ENCODE data around the gene LAIR1. TPM values are rescaled to one million over a fixed set of nuclear protein-coding genes. Genes with fewer than 3 reads are reported as not detected.
"Not testable (repeated sequence)": the region's sequence is repeated elsewhere in the genome, so short reads cannot be mapped to it uniquely, and the experiment has no call there.

LAIR1 gene
- total RNA-seq, 1 donor, result 40.7 TPM

DNA sequence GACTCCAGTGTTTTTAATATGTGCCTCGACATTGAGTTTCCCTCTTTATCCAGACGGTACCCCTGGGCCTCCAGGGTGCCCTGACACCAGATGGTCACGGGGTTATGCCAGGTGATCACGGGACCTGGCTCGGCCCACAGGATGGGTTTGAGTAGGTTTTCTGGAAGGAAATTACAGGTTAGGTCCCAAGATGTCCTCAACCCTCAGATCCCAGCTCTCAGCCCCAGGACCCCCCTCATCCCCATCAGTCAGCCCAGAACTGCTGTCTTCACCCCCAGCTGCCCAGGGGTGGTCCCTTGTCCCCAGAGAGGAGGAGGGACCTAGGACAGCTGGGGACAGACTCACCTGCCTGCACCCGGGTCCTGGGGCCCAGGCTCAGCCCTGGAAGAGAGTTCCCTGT, 26.2 kb downstream of the LAIR1 start:
- Histone ChIP-seq H3K4me1 (ENCODE audit: insufficient read depth, low read length) (peaks cover 32% of the 10 kb centered on the region), H3K27me3 (ENCODE audit: insufficient read depth, low read length) (no peaks in the 10 kb centered on the region), H3K4me3 (ENCODE audit: low read length) (no peak overlapping the region), H3K9me3 (ENCODE audit: low read depth, low read length) (no peaks in the 10 kb centered on the region)

GRCh38 chr19:54337858-54338230, 26.9 kb downstream of the LAIR1 start:
- H3K27me3 ChIP-seq (ENCODE audit: insufficient read depth, low read length), result no peaks in the 10 kb centered on the region
- H3K4me1 ChIP-seq (ENCODE audit: insufficient read depth, low read length), result peaks cover 36% of the 10 kb centered on the region
- H3K9me3 ChIP-seq (ENCODE audit: low read depth, low read length), result no peaks in the 10 kb centered on the region

GRCh38 chr19:54336893-54337857, 27.6 kb downstream of the LAIR1 start:
- H3K27me3 ChIP-seq (ENCODE audit: insufficient read depth, low read length), result no peaks in the 10 kb centered on the region
- peaks cover 32% of the 10 kb centered on the region for H3K4me1 ChIP-seq (ENCODE audit: insufficient read depth, low read length)
- H3K9me3 ChIP-seq (ENCODE audit: low read depth, low read length), result no peaks in the 10 kb centered on the region
- H3K4me3 ChIP-seq (ENCODE audit: low read length), result no peak overlapping the region

More at GRCh38 chr19:54337858-54338230, 26.9 kb downstream of the LAIR1 start:
- H3K4me3 ChIP-seq (ENCODE audit: low read length), result no peak overlapping the region

- H3K9me3 ChIP-seq (ENCODE audit: low read depth, low read length), result no peaks in the 10 kb centered on the region
- H3K4me3 ChIP-seq (ENCODE audit: low read length), result no peak overlapping the region
- no peaks in the 10 kb centered on the region for H3K27me3 ChIP-seq (ENCODE audit: insufficient read depth, low read length)
- peaks cover 29% of the 10 kb centered on the region for H3K4me1 ChIP-seq (ENCODE audit: insufficient read depth, low read length)
These were observed 28.5 kb downstream of the LAIR1 start for GRCh38 chr19:54335979-54336892.

- H3K9me3 ChIP-seq (ENCODE audit: low read depth, low read length), result no peaks in the 10 kb centered on the region
- no peak overlapping the region for H3K4me3 ChIP-seq (ENCODE audit: low read length)
- no peaks in the 10 kb centered on the region for H3K27me3 ChIP-seq (ENCODE audit: insufficient read depth, low read length)
These were observed 29.6 kb downstream of the LAIR1 start for GRCh38 chr19:54335164-54335563.

DNA sequence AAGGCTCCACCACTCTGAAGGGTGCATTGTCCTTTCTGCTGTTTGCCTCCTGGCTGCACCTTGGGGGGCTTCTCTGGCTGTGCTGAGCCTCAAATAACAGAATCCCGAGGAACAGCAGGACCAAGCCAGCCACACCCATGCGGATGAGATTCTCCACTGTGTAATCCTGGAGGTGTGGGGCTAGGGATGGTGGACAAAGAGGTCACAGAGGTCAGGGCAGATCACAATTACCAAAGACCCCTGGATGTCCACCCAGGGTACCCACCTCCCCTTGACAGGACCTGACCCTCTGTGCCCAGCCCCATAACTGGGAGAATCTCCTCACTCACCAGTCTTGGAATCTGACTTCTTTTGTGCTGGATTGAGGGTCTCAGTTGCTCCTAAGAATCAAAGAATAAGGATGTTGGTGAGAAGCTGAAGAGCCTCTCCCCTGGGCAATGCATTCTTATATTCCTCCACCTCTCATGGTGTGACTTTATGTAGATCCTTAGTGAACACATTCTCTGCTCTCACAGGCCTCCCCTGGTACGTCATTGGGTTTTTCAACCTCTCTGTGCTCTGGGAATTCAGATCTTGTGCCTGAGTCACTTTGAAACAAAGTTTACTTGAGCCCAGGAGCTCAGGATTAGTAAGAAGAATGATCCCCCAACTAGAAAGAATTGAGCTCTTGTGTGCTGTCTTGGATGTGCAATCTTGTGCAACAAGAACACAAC, 31.0 kb downstream of the LAIR1 start:
- no peaks in the 10 kb centered on the region for H3K27me3 ChIP-seq (ENCODE audit: insufficient read depth, low read length)
- peaks cover 10% of the 10 kb centered on the region for H3K4me1 ChIP-seq (ENCODE audit: insufficient read depth, low read length)
- no peaks in the 10 kb centered on the region for H3K9me3 ChIP-seq (ENCODE audit: low read depth, low read length)
- H3K4me3 ChIP-seq (ENCODE audit: low read length), result no peak overlapping the region

More at GRCh38 chr19:54335164-54335563, 29.6 kb downstream of the LAIR1 start:
- peaks cover 24% of the 10 kb centered on the region for H3K4me1 ChIP-seq (ENCODE audit: insufficient read depth, low read length)

GRCh38 chr19:54332149-54332548, 32.6 kb downstream of the LAIR1 start:
- no peak overlapping the region for H3K4me3 ChIP-seq (ENCODE audit: low read length)
- H3K27me3 ChIP-seq (ENCODE audit: insufficient read depth, low read length), result no peaks in the 10 kb centered on the region
- no peaks in the 10 kb centered on the region for H3K9me3 ChIP-seq (ENCODE audit: low read depth, low read length)

GRCh38 chr19:54331626-54332025, 33.1 kb downstream of the LAIR1 start:
- Histone ChIP-seq H3K27me3 (ENCODE audit: insufficient read depth, low read length) (no peaks in the 10 kb centered on the region), H3K9me3 (ENCODE audit: low read depth, low read length) (no peaks in the 10 kb centered on the region), H3K4me1 (ENCODE audit: insufficient read depth, low read length) (peaks cover 21% of the 10 kb centered on the region), H3K4me3 (ENCODE audit: low read length) (no peak overlapping the region)

More at GRCh38 chr19:54332149-54332548, 32.6 kb downstream of the LAIR1 start:
- H3K4me1 ChIP-seq (ENCODE audit: insufficient read depth, low read length), result peaks cover 16% of the 10 kb centered on the region

DNA sequence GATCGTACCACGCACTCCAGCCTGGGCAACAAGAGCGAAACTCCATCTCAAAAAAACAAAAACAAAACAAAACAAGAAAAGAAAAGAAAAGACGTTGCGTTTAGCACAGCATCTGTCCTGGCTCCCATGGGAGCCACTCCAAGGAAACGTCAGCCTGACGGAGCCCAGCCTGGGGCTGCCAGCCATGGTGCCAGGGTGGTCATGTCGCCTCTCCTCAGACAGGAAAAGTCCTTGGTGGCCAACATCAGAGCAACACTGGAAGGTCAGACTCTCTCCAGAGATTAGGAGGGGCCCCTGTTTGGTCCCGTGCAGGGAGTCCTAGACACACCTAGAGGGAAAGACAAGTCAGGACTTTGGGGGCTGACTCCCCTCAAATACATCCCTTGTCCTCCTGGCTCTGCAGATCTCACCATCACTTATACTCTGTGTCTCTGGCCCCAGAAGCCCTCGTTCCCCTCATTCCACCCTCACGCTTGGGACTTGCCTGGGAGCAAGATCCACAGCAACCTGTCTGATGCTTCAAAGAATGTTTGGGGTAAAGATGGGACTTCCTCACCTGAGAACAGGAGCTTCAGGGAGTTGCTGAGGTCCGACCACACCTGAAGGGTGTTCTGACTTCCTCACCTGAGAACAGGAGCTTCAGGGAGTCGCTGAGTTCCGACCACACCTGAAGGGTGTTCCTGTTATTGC, 35.1 kb downstream of the LAIR1 start:
- Histone ChIP-seq H3K27me3 (ENCODE audit: insufficient read depth, low read length) (no peaks in the 10 kb centered on the region), H3K4me3 (ENCODE audit: low read length) (no peak overlapping the region), H3K4me1 (ENCODE audit: insufficient read depth, low read length) (peaks cover 34% of the 10 kb centered on the region), H3K9me3 (ENCODE audit: low read depth, low read length) (no peaks in the 10 kb centered on the region)

DNA sequence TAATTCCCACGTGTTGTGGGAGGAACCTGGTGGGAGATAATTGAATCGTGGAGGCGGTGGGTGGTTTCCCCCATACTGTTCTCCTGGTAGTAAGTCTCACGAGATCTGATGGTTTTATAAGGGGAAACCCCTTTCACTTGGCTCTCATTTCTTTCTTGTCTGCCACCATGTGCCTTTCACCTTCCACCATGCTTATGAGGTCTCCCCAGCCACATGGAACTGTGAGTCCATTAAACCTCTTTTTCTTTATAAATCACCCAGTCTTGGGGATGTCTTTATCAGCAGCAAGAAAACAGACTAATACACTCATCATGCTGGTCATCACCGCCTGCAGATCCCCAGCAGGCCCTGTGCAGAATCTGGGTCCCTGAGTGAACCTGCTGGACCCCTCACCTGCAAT, 36.0 kb downstream of the LAIR1 start:
- H3K4me1 ChIP-seq (ENCODE audit: insufficient read depth, low read length), result peaks cover 34% of the 10 kb centered on the region
- not testable (repeated sequence) for H3K27me3 ChIP-seq (ENCODE audit: insufficient read depth, low read length); H3K9me3 ChIP-seq (ENCODE audit: low read depth, low read length); H3K4me3 ChIP-seq (ENCODE audit: low read length)

DNA sequence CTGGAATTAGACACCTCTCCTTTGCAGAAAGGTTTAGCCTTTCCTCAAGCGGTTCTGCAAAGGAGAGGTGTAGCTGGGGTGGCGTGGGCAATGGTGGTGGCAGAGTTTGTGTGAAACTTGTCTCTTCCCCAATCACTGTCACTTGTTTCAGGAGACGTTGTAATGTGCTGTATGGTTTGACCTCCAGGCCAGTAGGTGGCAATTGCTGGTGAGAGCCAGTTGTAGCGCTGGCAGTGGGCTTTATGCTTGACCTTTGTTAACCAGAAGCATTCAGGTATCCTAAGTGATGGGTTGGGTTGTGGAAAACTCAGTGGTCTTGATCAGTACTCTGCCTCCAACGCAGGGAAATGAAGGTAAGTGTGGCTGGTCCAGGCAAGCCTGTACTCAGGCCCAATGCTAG, 39.1 kb downstream of the LAIR1 start:
- Histone ChIP-seq H3K4me1 (ENCODE audit: insufficient read depth, low read length) (peaks cover 29% of the 10 kb centered on the region), H3K9me3 (ENCODE audit: low read depth, low read length) (no peaks in the 10 kb centered on the region), H3K27me3 (ENCODE audit: insufficient read depth, low read length) (no peaks in the 10 kb centered on the region)

DNA sequence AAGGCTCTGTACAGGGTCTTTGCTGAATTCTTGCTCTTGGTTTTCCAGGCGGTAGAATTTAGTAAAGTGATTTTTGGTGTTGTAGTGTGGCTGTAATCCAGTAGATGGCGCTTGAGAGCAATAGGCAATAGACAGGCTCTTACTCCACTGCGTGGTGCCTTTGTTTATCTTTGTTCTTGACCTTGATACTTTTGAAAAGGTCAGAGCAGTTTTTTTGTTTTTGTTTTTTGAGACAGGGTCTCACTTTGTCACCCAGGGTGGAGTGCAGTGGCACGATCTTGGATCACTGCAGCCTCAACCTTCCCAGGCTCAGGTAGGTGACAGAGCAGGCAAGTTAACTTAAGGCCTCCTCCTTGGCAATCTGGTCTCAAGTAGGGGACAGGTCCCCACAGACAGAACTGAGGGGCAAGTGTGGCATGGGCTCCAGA, 39.5 kb downstream of the LAIR1 start:
- Histone ChIP-seq H3K27me3 (ENCODE audit: insufficient read depth, low read length) (no peaks in the 10 kb centered on the region), H3K9me3 (ENCODE audit: low read depth, low read length) (no peaks in the 10 kb centered on the region), H3K4me3 (ENCODE audit: low read length) (no peak overlapping the region), H3K4me1 (ENCODE audit: insufficient read depth, low read length) (peaks cover 31% of the 10 kb centered on the region)

More for the DNA sequence above, 39.1 kb downstream of the LAIR1 start:
- no peak overlapping the region for H3K4me3 ChIP-seq (ENCODE audit: low read length)

GRCh38 chr19:54324071-54324470, 40.7 kb downstream of the LAIR1 start:
- no peaks in the 10 kb centered on the region for H3K9me3 ChIP-seq (ENCODE audit: low read depth, low read length)
- peaks cover 41% of the 10 kb centered on the region for H3K4me1 ChIP-seq (ENCODE audit: insufficient read depth, low read length)
- H3K27me3 ChIP-seq (ENCODE audit: insufficient read depth, low read length), result no peaks in the 10 kb centered on the region
- H3K4me3 ChIP-seq (ENCODE audit: low read length), result no peak overlapping the region

GRCh38 chr19:54322934-54323333, 41.8 kb downstream of the LAIR1 start:
- not testable (repeated sequence) for H3K27me3 ChIP-seq (ENCODE audit: insufficient read depth, low read length); H3K9me3 ChIP-seq (ENCODE audit: low read depth, low read length); H3K4me3 ChIP-seq (ENCODE audit: low read length)
- H3K4me1 ChIP-seq (ENCODE audit: insufficient read depth, low read length), result peaks cover 50% of the 10 kb centered on the region

All from mononuclear cell (primary cell).